HepG2 (cell line): ENCODE data around the gene RNF126. TPM values are rescaled to one million over a fixed set of nuclear protein-coding genes. Genes with fewer than 3 reads are reported as not detected.

ENCODE experiments used
- BHLHE40 ChIP-seq: IDR thresholded peaks from 2 replicates; pipeline ENCODE4 v1.6.1; 2011; ENCODE audit warnings: low read length, improper control_type of control experiment
- CREB1 ChIP-seq, 2 experiments: fragments of 450-650 bp in 1 of 2; IDR thresholded peaks; 2 replicates each; pipeline ENCODE4 v1.6.1; 2016 to 2017; ENCODE audit warnings: control low read depth in 1 of 2, mild to moderate bottlenecking in 1 of 2, missing compliant biosample characterization in 1 of 2, missing genetic modification characterization in 1 of 2
- DNMT1 ChIP-seq: sonication (generic); formaldehyde crosslinking; IDR thresholded peaks from 2 replicates; pipeline ENCODE4 v1.5.1; 2020; ENCODE audit warnings: mild to moderate bottlenecking, missing genetic modification reagents
- ELF3 ChIP-seq: IDR thresholded peaks from 2 replicates; pipeline ENCODE4 v1.6.1; 2016; ENCODE audit warnings: missing genetic modification reagents, missing compliant biosample characterization
- FOXO4 ChIP-seq: sonication (generic); formaldehyde crosslinking; conservative IDR thresholded peaks from 2 replicates; pipeline ENCODE4 v1.8.1; 2023; ENCODE audit warnings: missing genetic modification reagents
- KAT7 ChIP-seq: IDR thresholded peaks from 2 replicates; pipeline ENCODE4 v1.6.1; 2018; ENCODE audit warnings: borderline replicate concordance, missing compliant biosample characterization
- NCOA5 ChIP-seq: sonication (generic); formaldehyde crosslinking; IDR thresholded peaks from 2 replicates; pipeline ENCODE4 v1.4.0; 2020; ENCODE audit warnings: missing genetic modification reagents
- NR1H2 ChIP-seq: sonication (generic); formaldehyde crosslinking; IDR thresholded peaks from 2 replicates; pipeline ENCODE4 v1.8.1; 2022; ENCODE audit warnings: low read depth, missing genetic modification reagents, borderline replicate concordance
- NR2C2 ChIP-seq: sonication (generic); formaldehyde crosslinking; IDR thresholded peaks from 2 replicates; pipeline ENCODE4 v1.4.0; 2020; ENCODE audit warnings: missing genetic modification reagents, mild to moderate bottlenecking, moderate library complexity, borderline replicate concordance
- POLR2AphosphoS5 ChIP-seq: IDR thresholded peaks from 2 replicates; pipeline ENCODE4 v1.6.1; 2012; ENCODE audit warnings: low read depth, low read length
- RAD21 ChIP-seq: fragments of 450-650 bp; formaldehyde crosslinking; IDR thresholded peaks from 2 replicates; pipeline ENCODE4 v1.5.0; 2020; ENCODE audit warnings: mild to moderate bottlenecking
- RFX5 ChIP-seq: IDR thresholded peaks from 2 replicates; pipeline ENCODE4 v1.6.1; 2011; ENCODE audit warnings: low read depth, low read length, improper control_type of control experiment
- SALL1 ChIP-seq: sonication (generic); formaldehyde crosslinking; IDR thresholded peaks from 2 replicates; pipeline ENCODE4 v1.8.0; 2022; ENCODE audit warnings: mild to moderate bottlenecking, missing genetic modification reagents
- SOX5 ChIP-seq: IDR thresholded peaks from 2 replicates; pipeline ENCODE4 v1.6.1; 2016; ENCODE audit warnings: borderline replicate concordance
- ZBTB14 ChIP-seq: sonication (generic); formaldehyde crosslinking; IDR thresholded peaks from 2 replicates; pipeline ENCODE4 v1.4.0; 2020; ENCODE audit warnings: missing genetic modification reagents
- ZNF124 ChIP-seq: sonication (generic); formaldehyde crosslinking; IDR thresholded peaks from 2 replicates; pipeline ENCODE4 v1.4.0; 2020; ENCODE audit warnings: missing genetic modification reagents
- ZNF136 ChIP-seq: sonication (generic); formaldehyde crosslinking; IDR thresholded peaks from 2 replicates; pipeline ENCODE4 v1.8.1; 2022; ENCODE audit warnings: low read depth, mild to moderate bottlenecking, moderate library complexity, missing genetic modification reagents
- ZNF296 ChIP-seq: sonication (generic); formaldehyde crosslinking; conservative IDR thresholded peaks from 2 replicates; pipeline ENCODE4 v1.5.0; 2020; ENCODE audit warnings: mild to moderate bottlenecking, missing genetic modification reagents
- ZNF552 ChIP-seq: sonication (generic); formaldehyde crosslinking; IDR thresholded peaks from 2 replicates; pipeline ENCODE4 v1.9.0; 2022; ENCODE audit warnings: missing genetic modification reagents, mild to moderate bottlenecking, borderline replicate concordance
- ZNF616 ChIP-seq: sonication (generic); formaldehyde crosslinking; IDR thresholded peaks from 2 replicates; pipeline ENCODE4 v1.5.0; 2020; ENCODE audit warnings: low read depth, mild to moderate bottlenecking, missing genetic modification reagents
- ZNF746 ChIP-seq: sonication (generic); formaldehyde crosslinking; IDR thresholded peaks from 2 replicates; pipeline ENCODE4 v1.8.0; 2022; ENCODE audit warnings: mild to moderate bottlenecking, missing genetic modification reagents
- ZSCAN21 ChIP-seq: sonication (generic); formaldehyde crosslinking; IDR thresholded peaks from 2 replicates; pipeline ENCODE4 v1.8.0; 2022; ENCODE audit warnings: mild to moderate bottlenecking, missing genetic modification reagents, moderate library complexity, borderline replicate concordance
- polyA plus RNA-seq, 8 experiments: library from polyadenylated mRNA; depleted of rRNA in 3 of 8; stranded (reverse) in 7 of 8; unstranded in 1 of 8; fragments of >200 nt; fragmentation: Illumina TruSeq in 4 of 8; extraction: Trizol in 4 of 8; gene quantifications; 2 replicates each; pipeline versions ENCODE4 v1.2.1 to v1.2.3, GENCODE V29; 2011 to 2016; ENCODE audit warnings: low read depth in 4 of 8, missing spikeins in 1 of 8, mixed read lengths in 1 of 8; ENCODE audit not compliant: insufficient read depth in 1 of 8
- total RNA-seq, 5 experiments: library from RNA; depleted of rRNA; stranded (reverse); fragments of >200 nt; fragmentation: Illumina TruSeq; extraction: Trizol; gene quantifications; 2 replicates each; pipeline ENCODE4 v1.2.3, GENCODE V29; 2016; ENCODE audit warnings: low read depth in 1 of 5
- TF ChIP-seq, protein P1 (sequence below): sonication (generic); formaldehyde crosslinking; IDR thresholded peaks from 2 replicates; pipeline ENCODE4 v1.8.0; 2022; ENCODE audit warnings: missing genetic modification reagents, mild to moderate bottlenecking, borderline replicate concordance
- TF ChIP-seq, protein P2 (sequence below): conservative IDR thresholded peaks from 2 replicates; pipeline ENCODE4 v1.6.1; 2018; ENCODE audit warnings: missing genetic modification reagents
- TF ChIP-seq, protein P3 (sequence below): sonication (generic); formaldehyde crosslinking; IDR thresholded peaks from 2 replicates; pipeline ENCODE4 v1.4.0; 2020; ENCODE audit warnings: missing genetic modification reagents

The RNF126 gene
- total and polyA plus RNA-seq, 2 of the 13 experiments (the other 11 are each of a cell fraction or from before 2014, with no cell fraction given): 23.2 to 34.0 TPM

- TF ChIP-seq ZBTB14 (CRISPR knock-in tag) (peak; percentile 90), ZNF296 (no peak), FOXO4 (CRISPR knock-in tag) (no peak), POLR2AphosphoS5 (peak; percentile 56; the same call in 1 of the 2 replicates), NCOA5 (no peak), DNMT1 (0 out of 2 replicates have a peak, but pooled peaks have one; percentile 34), ZNF616 (CRISPR knock-in tag) (0 out of 2 replicates have a peak, but pooled peaks have one; percentile 61), ZNF124 (CRISPR knock-in tag) (no peak), SALL1 (CRISPR knock-in tag) (peak; percentile 44; the same call in 1 of the 2 replicates), ZNF746 (peak; percentile 17; the same call in 1 of the 2 replicates), CREB1 (IDR thresholded peaks at IDR 0.05) (peak; percentile 85), CREB1 (CRISPR knock-in tag; IDR thresholded peaks at IDR 0.05) (no peak), RFX5 (peak; percentile 23; the same call in 1 of the 2 replicates), ZNF136 (CRISPR knock-in tag) (no peak), BHLHE40 (peak; percentile 23; the same call in 1 of the 2 replicates), ELF3 (CRISPR knock-in tag) (peak; percentile 31; the same call in 1 of the 2 replicates), RAD21 (CRISPR knock-in tag) (peak; percentile 88), ZNF552 (CRISPR knock-in tag) (no peak), KAT7 (CRISPR knock-in tag) (peak; percentile 56; the same call in 1 of the 2 replicates), NR1H2 (CRISPR knock-in tag) (no peak), SOX5 (no peak), ZSCAN21 (CRISPR knock-in tag) (peak; percentile 0; the same call in 1 of the 2 replicates), NR2C2 (CRISPR knock-in tag) (peak; percentile 62; the same call in 1 of the 2 replicates)
- TF ChIP-seq, protein P1, sequence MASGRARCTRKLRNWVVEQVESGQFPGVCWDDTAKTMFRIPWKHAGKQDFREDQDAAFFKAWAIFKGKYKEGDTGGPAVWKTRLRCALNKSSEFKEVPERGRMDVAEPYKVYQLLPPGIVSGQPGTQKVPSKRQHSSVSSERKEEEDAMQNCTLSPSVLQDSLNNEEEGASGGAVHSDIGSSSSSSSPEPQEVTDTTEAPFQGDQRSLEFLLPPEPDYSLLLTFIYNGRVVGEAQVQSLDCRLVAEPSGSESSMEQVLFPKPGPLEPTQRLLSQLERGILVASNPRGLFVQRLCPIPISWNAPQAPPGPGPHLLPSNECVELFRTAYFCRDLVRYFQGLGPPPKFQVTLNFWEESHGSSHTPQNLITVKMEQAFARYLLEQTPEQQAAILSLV: peak; percentile 46; the same call in 1 of the 2 replicates
- TF ChIP-seq, protein P2, sequence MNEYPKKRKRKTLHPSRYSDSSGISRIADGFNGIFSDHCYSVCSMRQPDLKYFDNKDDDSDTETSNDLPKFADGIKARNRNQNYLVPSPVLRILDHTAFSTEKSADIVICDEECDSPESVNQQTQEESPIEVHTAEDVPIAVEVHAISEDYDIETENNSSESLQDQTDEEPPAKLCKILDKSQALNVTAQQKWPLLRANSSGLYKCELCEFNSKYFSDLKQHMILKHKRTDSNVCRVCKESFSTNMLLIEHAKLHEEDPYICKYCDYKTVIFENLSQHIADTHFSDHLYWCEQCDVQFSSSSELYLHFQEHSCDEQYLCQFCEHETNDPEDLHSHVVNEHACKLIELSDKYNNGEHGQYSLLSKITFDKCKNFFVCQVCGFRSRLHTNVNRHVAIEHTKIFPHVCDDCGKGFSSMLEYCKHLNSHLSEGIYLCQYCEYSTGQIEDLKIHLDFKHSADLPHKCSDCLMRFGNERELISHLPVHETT (CRISPR knock-in tag): peak; percentile 40; the same call in 1 of the 2 replicates
- TF ChIP-seq, protein P3, sequence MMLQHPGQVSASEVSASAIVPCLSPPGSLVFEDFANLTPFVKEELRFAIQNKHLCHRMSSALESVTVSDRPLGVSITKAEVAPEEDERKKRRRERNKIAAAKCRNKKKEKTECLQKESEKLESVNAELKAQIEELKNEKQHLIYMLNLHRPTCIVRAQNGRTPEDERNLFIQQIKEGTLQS (CRISPR knock-in tag): no peak
These were observed 17.4 kb upstream of the RNF126 start (continued) for GRCh38 chr19:680287-681028.
